Body of pancreas (tissue), 4 donors: ENCODE measurements around the gene GCA.

ENCODE experiments used
- POLR2A ChIP-seq, 3 donors: fragments of 450-650 bp; IDR thresholded peaks; one replicate each; pipeline ENCODE4 v1.6.1; 2016; ENCODE audit warnings: antibody characterized with exemption in 3 of 3, mild to moderate bottlenecking in 2 of 3
- TF ChIP-seq, protein P1 (sequence below), 7 experiments: fragments of 450-650 bp in 4 of 7; fragments of 200-600 bp in 3 of 7; sonication (generic) in 3 of 7; IDR thresholded peaks; one replicate each; pipeline ENCODE4 v1.5.1; 2016 to 2019; ENCODE audit warnings: antibody characterized with exemption in 7 of 7

DNA sequence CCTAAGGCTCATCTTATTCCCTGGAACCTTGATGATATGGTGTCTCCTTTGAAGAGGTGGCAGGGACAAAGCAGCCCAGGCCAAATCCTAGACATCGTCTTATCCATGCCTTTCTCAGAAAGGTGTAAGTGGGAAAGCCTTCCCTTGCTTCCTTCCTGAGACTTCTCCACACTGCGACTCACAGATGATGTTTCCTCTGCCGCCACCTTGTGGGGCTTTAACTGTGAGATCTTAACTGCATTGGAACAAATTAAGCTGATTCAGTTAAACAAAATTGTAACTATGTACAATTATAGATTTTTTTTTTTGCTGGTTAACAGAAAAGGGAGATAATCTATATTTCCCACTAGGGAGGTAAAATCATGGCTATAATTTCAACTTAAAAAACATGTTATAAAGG is 10.0 kb upstream of the GCA start:
- TF ChIP-seq POLR2A (IDR thresholded peaks at IDR 0.05), result no peak
- TF ChIP-seq, protein P1, sequence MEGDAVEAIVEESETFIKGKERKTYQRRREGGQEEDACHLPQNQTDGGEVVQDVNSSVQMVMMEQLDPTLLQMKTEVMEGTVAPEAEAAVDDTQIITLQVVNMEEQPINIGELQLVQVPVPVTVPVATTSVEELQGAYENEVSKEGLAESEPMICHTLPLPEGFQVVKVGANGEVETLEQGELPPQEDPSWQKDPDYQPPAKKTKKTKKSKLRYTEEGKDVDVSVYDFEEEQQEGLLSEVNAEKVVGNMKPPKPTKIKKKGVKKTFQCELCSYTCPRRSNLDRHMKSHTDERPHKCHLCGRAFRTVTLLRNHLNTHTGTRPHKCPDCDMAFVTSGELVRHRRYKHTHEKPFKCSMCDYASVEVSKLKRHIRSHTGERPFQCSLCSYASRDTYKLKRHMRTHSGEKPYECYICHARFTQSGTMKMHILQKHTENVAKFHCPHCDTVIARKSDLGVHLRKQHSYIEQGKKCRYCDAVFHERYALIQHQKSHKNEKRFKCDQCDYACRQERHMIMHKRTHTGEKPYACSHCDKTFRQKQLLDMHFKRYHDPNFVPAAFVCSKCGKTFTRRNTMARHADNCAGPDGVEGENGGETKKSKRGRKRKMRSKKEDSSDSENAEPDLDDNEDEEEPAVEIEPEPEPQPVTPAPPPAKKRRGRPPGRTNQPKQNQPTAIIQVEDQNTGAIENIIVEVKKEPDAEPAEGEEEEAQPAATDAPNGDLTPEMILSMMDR (IDR thresholded peaks at IDR 0.05), result peak in 4 of 7 experiments; percentile 20 to 40 (median 26)
